Endothelial cell (in vitro differentiated cells): ENCODE results near the gene HSD11B2. TPM values are rescaled to one million over a fixed set of nuclear protein-coding genes. Genes with fewer than 3 reads are reported as not detected.

Experiments used
- DNase-seq: peaks from one replicate; pipeline ENCODE4 v3.0.0; 2021; ENCODE audit warnings: low spot score
- H3K27ac Mint-ChIP-seq: one replicate; pipeline ENCODE4 v1.8.0; 2021; ENCODE audit warnings: mixed read lengths, inconsistent platforms; ENCODE audit not compliant: unreplicated experiment
- H3K27me3 Mint-ChIP-seq: one replicate; pipeline ENCODE4 v1.8.0; 2021; ENCODE audit warnings: mild to moderate bottlenecking, moderate library complexity, mixed read lengths, inconsistent platforms; ENCODE audit not compliant: unreplicated experiment
- H3K36me3 Mint-ChIP-seq: one replicate; pipeline ENCODE4 v1.8.0; 2021; ENCODE audit warnings: mild to moderate bottlenecking, low read depth, mixed read lengths, inconsistent platforms; ENCODE audit not compliant: unreplicated experiment
- H3K4me1 Mint-ChIP-seq: one replicate; pipeline ENCODE4 v1.8.0; 2021; ENCODE audit warnings: mild to moderate bottlenecking, mixed read lengths, inconsistent platforms; ENCODE audit not compliant: unreplicated experiment
- H3K4me3 Mint-ChIP-seq: one replicate; pipeline ENCODE4 v1.8.0; 2021; ENCODE audit warnings: mild to moderate bottlenecking, mixed read lengths, inconsistent platforms; ENCODE audit not compliant: unreplicated experiment
- H3K9me3 Mint-ChIP-seq: one replicate; pipeline ENCODE4 v1.8.0; 2021; ENCODE audit warnings: mixed read lengths, inconsistent platforms; ENCODE audit not compliant: unreplicated experiment
- total RNA-seq: library from RNA; stranded (reverse); fragmentation: NEBNext Ultra II Directional; extraction: Animal tissue kit (Norgen Biotek cat#: 25700); gene quantifications from one replicate; pipeline ENCODE4 v1.2.1, GENCODE V29; 2021; ENCODE audit not compliant: unreplicated experiment
- TF ChIP-seq, protein P1 (sequence below): fragments of 200-600 bp; sonication (generic); IDR thresholded peaks from one replicate; pipeline ENCODE4 v1.5.0; 2021; ENCODE audit warnings: antibody characterized with exemption; ENCODE audit not compliant: unreplicated experiment

HSD11B2 gene
- total RNA-seq, 1 donor from 2014 or later: 3.3 TPM

DNA sequence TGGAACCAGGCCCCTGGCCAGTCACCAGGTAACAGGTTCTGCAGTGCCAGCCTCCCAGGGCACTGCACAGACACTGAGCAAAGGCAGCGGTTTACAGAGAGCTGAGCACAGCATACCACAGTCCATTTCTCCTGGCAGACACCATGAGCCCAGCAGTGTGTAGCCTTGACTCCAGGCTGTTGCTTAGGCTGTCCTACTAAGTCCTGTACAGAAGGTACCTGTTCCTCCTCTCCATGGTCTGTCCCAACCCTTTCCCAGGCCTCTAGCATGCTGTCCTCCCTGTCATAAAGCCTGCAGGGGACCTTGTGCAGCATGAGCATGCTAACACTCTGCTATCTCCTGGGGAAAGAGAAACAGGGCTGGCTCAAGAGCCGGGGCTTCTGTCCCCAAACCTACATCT is 30.0 kb downstream of the HSD11B2 start:
- no peak overlapping the region for H3K27ac Mint-ChIP-seq
- H3K4me1 Mint-ChIP-seq: peaks cover 22% of the 10 kb centered on the region
- TF ChIP-seq, protein P1, sequence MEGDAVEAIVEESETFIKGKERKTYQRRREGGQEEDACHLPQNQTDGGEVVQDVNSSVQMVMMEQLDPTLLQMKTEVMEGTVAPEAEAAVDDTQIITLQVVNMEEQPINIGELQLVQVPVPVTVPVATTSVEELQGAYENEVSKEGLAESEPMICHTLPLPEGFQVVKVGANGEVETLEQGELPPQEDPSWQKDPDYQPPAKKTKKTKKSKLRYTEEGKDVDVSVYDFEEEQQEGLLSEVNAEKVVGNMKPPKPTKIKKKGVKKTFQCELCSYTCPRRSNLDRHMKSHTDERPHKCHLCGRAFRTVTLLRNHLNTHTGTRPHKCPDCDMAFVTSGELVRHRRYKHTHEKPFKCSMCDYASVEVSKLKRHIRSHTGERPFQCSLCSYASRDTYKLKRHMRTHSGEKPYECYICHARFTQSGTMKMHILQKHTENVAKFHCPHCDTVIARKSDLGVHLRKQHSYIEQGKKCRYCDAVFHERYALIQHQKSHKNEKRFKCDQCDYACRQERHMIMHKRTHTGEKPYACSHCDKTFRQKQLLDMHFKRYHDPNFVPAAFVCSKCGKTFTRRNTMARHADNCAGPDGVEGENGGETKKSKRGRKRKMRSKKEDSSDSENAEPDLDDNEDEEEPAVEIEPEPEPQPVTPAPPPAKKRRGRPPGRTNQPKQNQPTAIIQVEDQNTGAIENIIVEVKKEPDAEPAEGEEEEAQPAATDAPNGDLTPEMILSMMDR: no peak
- peaks cover 9% of the 10 kb centered on the region for H3K36me3 Mint-ChIP-seq
- DNase-seq: no peak
- no peaks in the 10 kb centered on the region for H3K9me3 Mint-ChIP-seq
- no peak overlapping the region for H3K4me3 Mint-ChIP-seq
- peaks cover 7% of the 10 kb centered on the region for H3K27me3 Mint-ChIP-seq

- DNase-seq: no peak
- no peak overlapping the region for H3K27ac Mint-ChIP-seq
- H3K4me1 Mint-ChIP-seq: peaks cover 29% of the 10 kb centered on the region
- no peaks in the 10 kb centered on the region for H3K9me3 Mint-ChIP-seq
- TF ChIP-seq, protein P1: no peak
- H3K27me3 Mint-ChIP-seq: peaks cover 9% of the 10 kb centered on the region
- no peak overlapping the region for H3K4me3 Mint-ChIP-seq
- peaks cover 9% of the 10 kb centered on the region for H3K36me3 Mint-ChIP-seq
Measured at GRCh38 chr16:67461600-67462278, 30.8 kb downstream of the HSD11B2 start.

DNA sequence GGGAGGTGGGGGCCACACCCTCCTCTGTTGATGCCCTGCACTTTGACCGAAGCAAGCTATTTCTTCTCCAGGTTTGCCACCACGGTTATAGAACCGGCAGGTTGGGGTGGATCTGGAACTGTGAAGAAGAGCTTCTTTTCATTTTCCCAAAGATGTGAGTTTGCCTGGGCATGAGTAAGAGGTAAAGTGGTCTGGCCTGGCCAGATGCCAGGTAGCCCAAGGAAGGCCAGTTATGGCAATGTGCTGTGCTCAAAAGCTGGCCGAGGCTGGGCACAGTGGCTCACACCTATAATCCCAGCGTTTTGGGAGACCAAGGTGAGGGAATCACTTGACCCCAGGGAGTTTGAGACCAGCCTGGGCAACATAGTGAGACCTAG is 31.3 kb downstream of the HSD11B2 start:
- H3K4me1 Mint-ChIP-seq: peaks cover 34% of the 10 kb centered on the region
- no peaks in the 10 kb centered on the region for H3K9me3 Mint-ChIP-seq
- TF ChIP-seq, protein P1: no peak
- H3K4me3 Mint-ChIP-seq: no peak overlapping the region
- DNase-seq: no peak
- peaks cover 9% of the 10 kb centered on the region for H3K36me3 Mint-ChIP-seq
- H3K27me3 Mint-ChIP-seq: peaks cover 9% of the 10 kb centered on the region
- no peak overlapping the region for H3K27ac Mint-ChIP-seq

DNA sequence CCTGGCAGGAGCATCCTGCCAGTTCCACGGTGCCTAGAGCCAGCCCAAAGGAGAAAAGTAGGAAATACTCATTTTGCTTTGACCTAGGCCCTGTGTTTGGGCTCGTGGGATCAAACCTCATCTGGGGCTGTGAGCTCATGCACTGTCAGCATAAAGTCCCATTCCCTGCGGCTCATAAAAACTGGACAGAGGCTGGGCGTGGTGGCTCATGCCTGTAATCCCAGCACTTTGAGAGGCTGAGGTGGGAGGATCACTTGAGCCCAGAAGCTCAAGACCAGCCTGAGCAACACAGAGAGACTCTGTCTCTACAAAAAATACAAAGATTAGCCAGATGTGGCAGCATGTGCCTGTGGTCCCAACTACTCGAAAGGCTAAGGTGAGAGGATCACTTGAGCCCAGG is 32.1 kb downstream of the HSD11B2 start:
- TF ChIP-seq, protein P1: no peak
- Mint-ChIP-seq H3K27me3 (peaks cover 9% of the 10 kb centered on the region), H3K36me3 (peaks cover 9% of the 10 kb centered on the region), H3K27ac (no peak overlapping the region), H3K4me1 (peaks cover 42% of the 10 kb centered on the region), H3K9me3 (no peaks in the 10 kb centered on the region), H3K4me3 (no peak overlapping the region)
- DNase-seq: no peak

- Mint-ChIP-seq H3K27me3 (peaks cover 7% of the 10 kb centered on the region), H3K4me3 (no peak overlapping the region), H3K4me1 (peaks cover 45% of the 10 kb centered on the region), H3K9me3 (no peaks in the 10 kb centered on the region), H3K27ac (no peak overlapping the region), H3K36me3 (peaks cover 6% of the 10 kb centered on the region)
- TF ChIP-seq, protein P1: no peak
- no peak for DNase-seq
Measured at GRCh38 chr16:67463691-67464090, 32.8 kb downstream of the HSD11B2 start.
